ENCODE results near the gene RFX3.

GRCh38 chr9:3189113-3189861 lies 336.5 kb downstream of the RFX3 start:
- TF ChIP-seq CTCF (IDR thresholded peaks at IDR 0.05) (no peak), POLR2A (IDR thresholded peaks at IDR 0.05) (no peak)
